ENCODE results near the gene BCAS3.

DNA sequence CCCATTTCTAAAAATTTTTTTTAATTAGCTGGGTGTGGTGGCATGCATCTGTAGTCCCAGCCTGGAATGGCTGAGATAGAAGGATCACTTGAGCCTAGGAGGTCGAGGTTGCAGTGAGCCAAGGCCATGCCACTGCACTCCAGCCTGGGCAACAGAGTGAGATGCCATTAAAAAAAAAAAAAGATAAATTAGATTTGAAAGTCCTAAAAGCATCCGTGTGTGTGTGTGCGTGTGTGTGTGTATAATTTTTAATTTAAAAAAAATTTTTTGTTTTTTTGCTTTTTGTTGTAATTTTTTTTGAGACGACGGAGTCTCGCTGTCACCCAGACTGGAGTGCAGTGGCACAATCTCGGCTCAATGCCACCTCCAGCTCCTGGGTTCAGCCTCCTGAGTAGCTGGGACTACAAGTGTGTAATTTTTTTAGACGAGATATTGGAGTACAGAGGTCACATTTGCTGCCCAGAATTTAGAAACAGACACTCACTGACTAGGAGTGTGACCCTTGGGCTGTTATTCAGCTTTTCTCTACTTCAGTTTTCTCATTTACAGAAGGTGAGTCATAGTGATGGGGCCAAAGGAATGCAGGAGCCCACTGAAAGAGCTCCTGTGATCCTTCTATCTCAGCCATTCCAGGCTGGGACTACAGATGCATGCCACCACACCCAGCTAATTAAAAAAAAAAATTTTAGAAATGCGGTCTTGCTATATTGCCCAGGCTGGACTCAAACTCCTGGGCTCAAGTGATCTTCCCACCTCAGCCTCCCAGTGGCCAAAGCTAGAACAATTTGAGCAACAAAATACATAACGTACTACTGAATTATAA is 749.0 kb downstream of the BCAS3 start:
- TF ChIP-seq, protein P1, sequence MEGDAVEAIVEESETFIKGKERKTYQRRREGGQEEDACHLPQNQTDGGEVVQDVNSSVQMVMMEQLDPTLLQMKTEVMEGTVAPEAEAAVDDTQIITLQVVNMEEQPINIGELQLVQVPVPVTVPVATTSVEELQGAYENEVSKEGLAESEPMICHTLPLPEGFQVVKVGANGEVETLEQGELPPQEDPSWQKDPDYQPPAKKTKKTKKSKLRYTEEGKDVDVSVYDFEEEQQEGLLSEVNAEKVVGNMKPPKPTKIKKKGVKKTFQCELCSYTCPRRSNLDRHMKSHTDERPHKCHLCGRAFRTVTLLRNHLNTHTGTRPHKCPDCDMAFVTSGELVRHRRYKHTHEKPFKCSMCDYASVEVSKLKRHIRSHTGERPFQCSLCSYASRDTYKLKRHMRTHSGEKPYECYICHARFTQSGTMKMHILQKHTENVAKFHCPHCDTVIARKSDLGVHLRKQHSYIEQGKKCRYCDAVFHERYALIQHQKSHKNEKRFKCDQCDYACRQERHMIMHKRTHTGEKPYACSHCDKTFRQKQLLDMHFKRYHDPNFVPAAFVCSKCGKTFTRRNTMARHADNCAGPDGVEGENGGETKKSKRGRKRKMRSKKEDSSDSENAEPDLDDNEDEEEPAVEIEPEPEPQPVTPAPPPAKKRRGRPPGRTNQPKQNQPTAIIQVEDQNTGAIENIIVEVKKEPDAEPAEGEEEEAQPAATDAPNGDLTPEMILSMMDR (IDR thresholded peaks at IDR 0.05), result no peak
- no peak for TF ChIP-seq EZH2 (IDR thresholded peaks at IDR 0.05; ENCODE audit: borderline replicate concordance, insufficient read depth, low read depth, low read length, poor library complexity, severe bottlenecking)
